ENCODE measurements around the gene NRTN. TPM values are rescaled to one million over a fixed set of nuclear protein-coding genes. Genes with fewer than 3 reads are reported as not detected.

NRTN gene
- total RNA-seq, 2 donors from 2014 or later, result 5.8 to 6.4 TPM

DNA sequence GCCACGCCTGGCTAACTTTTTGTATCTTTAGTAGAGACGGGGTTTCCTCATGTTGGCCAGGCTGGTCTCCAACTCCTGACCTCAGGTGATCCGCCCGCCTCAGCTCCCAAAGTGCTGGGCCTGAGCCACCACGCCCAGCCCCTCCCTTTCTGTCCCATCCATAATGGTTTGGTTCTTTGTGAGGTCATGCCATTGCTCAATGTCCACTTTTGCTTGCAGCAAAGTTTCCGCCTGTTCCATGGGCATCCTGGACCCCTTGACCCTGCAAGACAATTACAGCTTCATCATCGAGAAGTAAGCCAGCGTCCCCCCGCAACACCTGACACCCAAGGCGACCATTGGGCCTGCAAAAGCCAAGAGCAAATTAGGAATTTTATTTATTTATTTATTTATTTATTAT is 36.9 kb upstream of the NRTN start:
- H3K27me3 ChIP-seq (ENCODE audit: control insufficient read depth, insufficient read depth, low read length, poor library complexity, severe bottlenecking), result no peaks in the 10 kb centered on the region
- no peaks in the 10 kb centered on the region for H3K36me3 ChIP-seq (ENCODE audit: control insufficient read depth, insufficient read depth, low read length)
- H3K9me3 ChIP-seq (ENCODE audit: control insufficient read depth, low read length), result no peaks in the 10 kb centered on the region
- no peak for DNase-seq
- 93 to 96% methylated on average over 5 to 10 of the region's 10 CpGs for WGBS, 2 experiments (ENCODE audit: insufficient coverage in 1 of 2, insufficient read length in 1 of 2)
- Mint-ChIP-seq H3K9me3 (no peaks in the 10 kb centered on the region), H3K4me3 (no peak overlapping the region), H3K36me3 (ENCODE audit: low read depth) (no peaks in the 10 kb centered on the region), H3K27me3 (ENCODE audit: insufficient read depth) (peaks cover 5% of the 10 kb centered on the region), H3K4me1 (no peaks in the 10 kb centered on the region), H3K27ac (no peak overlapping the region)
- no peak overlapping the region for H3K4me3 ChIP-seq (ENCODE audit: low read length)
- no peaks in the 10 kb centered on the region for H3K4me1 ChIP-seq (ENCODE audit: control insufficient read depth, insufficient read depth, low read length)
- no peak overlapping the region for H3K9ac ChIP-seq (ENCODE audit: extremely low read depth, low read length, poor library complexity, severe bottlenecking)
- TF ChIP-seq CTCF (conservative IDR thresholded peaks at IDR 0.05), result no peak
- H3K27ac ChIP-seq (ENCODE audit: low read depth, low read length), result no peak overlapping the region

DNA sequence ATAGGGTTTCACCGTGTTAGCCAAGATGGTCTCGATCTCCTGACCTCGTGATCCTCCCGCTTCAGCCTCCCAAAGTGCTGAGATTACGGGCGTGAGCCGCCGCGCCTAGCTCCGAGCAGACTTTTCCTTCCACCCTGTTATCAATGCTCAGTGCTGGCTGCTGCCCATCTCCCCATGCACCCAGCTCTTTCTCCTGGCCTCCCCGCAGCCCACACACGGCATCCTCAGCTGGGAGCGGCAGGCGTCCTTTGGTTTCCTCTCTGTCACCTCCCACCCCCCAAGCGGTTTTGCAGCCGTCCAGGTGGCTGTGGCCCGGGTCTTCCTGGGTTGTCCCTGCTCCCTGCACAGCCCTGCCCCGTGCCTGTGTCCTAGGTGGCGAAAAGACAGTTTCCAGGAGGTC is 32.5 kb upstream of the NRTN start:
- Mint-ChIP-seq H3K27me3 (ENCODE audit: insufficient read depth) (peaks cover 10% of the 10 kb centered on the region), H3K9me3 (no peaks in the 10 kb centered on the region), H3K27ac (no peak overlapping the region), H3K36me3 (ENCODE audit: low read depth) (no peaks in the 10 kb centered on the region), H3K4me3 (no peak overlapping the region), H3K4me1 (no peaks in the 10 kb centered on the region)
- H3K4me1 ChIP-seq (ENCODE audit: control insufficient read depth, insufficient read depth, low read length), result no peaks in the 10 kb centered on the region
- no peak for TF ChIP-seq CTCF (conservative IDR thresholded peaks at IDR 0.05)
- no peak for DNase-seq
- WGBS, 2 experiments (ENCODE audit: insufficient coverage in 1 of 2, insufficient read length in 1 of 2), result 90 to 96% methylated on average over 18 to 19 of the region's 19 CpGs
- no peak overlapping the region for H3K27ac ChIP-seq (ENCODE audit: low read depth, low read length)
- no peaks in the 10 kb centered on the region for H3K27me3 ChIP-seq (ENCODE audit: control insufficient read depth, insufficient read depth, low read length, poor library complexity, severe bottlenecking)
- H3K36me3 ChIP-seq (ENCODE audit: control insufficient read depth, insufficient read depth, low read length), result no peaks in the 10 kb centered on the region
- no peaks in the 10 kb centered on the region for H3K9me3 ChIP-seq (ENCODE audit: control insufficient read depth, low read length)
- H3K4me3 ChIP-seq (ENCODE audit: low read length), result no peak overlapping the region
- H3K9ac ChIP-seq (ENCODE audit: extremely low read depth, low read length, poor library complexity, severe bottlenecking), result no peak overlapping the region

GRCh38 chr19:5773276-5773675 is 31.6 kb upstream of the NRTN start:
- 89 to 96% methylated on average over 3 to 5 of the region's 5 CpGs for WGBS, 2 experiments (ENCODE audit: insufficient coverage in 1 of 2, insufficient read length in 1 of 2)
- no peaks in the 10 kb centered on the region for H3K9me3 Mint-ChIP-seq
- H3K4me3 Mint-ChIP-seq, result no peak overlapping the region
- Histone ChIP-seq H3K9me3 (ENCODE audit: control insufficient read depth, low read length) (no peaks in the 10 kb centered on the region), H3K4me3 (ENCODE audit: low read length) (no peak overlapping the region), H3K9ac (ENCODE audit: extremely low read depth, low read length, poor library complexity, severe bottlenecking) (no peak overlapping the region), H3K27me3 (ENCODE audit: control insufficient read depth, insufficient read depth, low read length, poor library complexity, severe bottlenecking) (no peaks in the 10 kb centered on the region), H3K27ac (ENCODE audit: low read depth, low read length) (no peak overlapping the region), H3K36me3 (ENCODE audit: control insufficient read depth, insufficient read depth, low read length) (no peaks in the 10 kb centered on the region), H3K4me1 (ENCODE audit: control insufficient read depth, insufficient read depth, low read length) (no peaks in the 10 kb centered on the region)
- no peak for DNase-seq
- H3K27ac Mint-ChIP-seq, result no peak overlapping the region
- H3K27me3 Mint-ChIP-seq (ENCODE audit: insufficient read depth), result peaks cover 10% of the 10 kb centered on the region
- no peaks in the 10 kb centered on the region for H3K4me1 Mint-ChIP-seq
- H3K36me3 Mint-ChIP-seq (ENCODE audit: low read depth), result no peaks in the 10 kb centered on the region
- no peak for TF ChIP-seq CTCF (conservative IDR thresholded peaks at IDR 0.05)

All from endodermal cell (in vitro differentiated cells).